ENCODE measurements around the gene NAT14.

DNA sequence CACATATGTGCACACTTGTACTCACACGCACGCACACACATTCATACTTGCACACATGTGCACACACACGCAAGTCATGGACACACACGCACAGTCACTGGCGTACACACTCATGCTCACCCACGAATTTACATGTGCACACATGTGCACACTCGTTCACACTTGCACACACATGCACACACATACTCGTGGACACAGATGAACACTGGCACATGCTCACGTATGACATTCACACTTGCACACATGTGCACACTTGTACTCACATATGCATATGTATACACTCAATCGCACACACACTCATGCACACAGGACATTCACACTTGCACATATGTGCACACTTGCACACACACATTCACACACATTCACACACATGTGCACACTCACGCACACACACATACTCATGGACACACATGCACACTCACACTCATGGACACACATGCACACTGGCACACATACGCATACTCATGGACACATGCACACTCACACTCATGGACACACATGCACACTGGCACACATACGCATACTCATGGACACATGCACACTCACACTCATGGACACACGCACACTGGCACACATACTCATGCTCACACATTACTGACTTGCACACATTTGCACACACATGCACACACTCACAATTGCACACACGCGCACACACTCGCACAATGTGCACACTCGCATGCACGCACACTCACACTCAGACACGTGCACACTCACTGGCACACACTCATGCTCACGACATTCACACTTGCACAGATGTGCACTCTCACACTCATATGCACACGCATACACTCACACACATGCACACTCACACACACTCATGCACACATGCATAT, 42.4 kb downstream of the NAT14 start:
- TF ChIP-seq, protein P1, sequence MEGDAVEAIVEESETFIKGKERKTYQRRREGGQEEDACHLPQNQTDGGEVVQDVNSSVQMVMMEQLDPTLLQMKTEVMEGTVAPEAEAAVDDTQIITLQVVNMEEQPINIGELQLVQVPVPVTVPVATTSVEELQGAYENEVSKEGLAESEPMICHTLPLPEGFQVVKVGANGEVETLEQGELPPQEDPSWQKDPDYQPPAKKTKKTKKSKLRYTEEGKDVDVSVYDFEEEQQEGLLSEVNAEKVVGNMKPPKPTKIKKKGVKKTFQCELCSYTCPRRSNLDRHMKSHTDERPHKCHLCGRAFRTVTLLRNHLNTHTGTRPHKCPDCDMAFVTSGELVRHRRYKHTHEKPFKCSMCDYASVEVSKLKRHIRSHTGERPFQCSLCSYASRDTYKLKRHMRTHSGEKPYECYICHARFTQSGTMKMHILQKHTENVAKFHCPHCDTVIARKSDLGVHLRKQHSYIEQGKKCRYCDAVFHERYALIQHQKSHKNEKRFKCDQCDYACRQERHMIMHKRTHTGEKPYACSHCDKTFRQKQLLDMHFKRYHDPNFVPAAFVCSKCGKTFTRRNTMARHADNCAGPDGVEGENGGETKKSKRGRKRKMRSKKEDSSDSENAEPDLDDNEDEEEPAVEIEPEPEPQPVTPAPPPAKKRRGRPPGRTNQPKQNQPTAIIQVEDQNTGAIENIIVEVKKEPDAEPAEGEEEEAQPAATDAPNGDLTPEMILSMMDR (IDR thresholded peaks at IDR 0.05) = no peak
- no peak for TF ChIP-seq POLR2AphosphoS5 (IDR thresholded peaks at IDR 0.05; ENCODE audit: low read depth, low read length)
- TF ChIP-seq SIN3A (IDR thresholded peaks at IDR 0.05; ENCODE audit: borderline replicate concordance, insufficient read depth, low read depth, low read length) = no peak
- no peak for TF ChIP-seq TCF7L2 (IDR thresholded peaks at IDR 0.05; ENCODE audit: low read depth, low read length)
- TF ChIP-seq, protein P2, sequence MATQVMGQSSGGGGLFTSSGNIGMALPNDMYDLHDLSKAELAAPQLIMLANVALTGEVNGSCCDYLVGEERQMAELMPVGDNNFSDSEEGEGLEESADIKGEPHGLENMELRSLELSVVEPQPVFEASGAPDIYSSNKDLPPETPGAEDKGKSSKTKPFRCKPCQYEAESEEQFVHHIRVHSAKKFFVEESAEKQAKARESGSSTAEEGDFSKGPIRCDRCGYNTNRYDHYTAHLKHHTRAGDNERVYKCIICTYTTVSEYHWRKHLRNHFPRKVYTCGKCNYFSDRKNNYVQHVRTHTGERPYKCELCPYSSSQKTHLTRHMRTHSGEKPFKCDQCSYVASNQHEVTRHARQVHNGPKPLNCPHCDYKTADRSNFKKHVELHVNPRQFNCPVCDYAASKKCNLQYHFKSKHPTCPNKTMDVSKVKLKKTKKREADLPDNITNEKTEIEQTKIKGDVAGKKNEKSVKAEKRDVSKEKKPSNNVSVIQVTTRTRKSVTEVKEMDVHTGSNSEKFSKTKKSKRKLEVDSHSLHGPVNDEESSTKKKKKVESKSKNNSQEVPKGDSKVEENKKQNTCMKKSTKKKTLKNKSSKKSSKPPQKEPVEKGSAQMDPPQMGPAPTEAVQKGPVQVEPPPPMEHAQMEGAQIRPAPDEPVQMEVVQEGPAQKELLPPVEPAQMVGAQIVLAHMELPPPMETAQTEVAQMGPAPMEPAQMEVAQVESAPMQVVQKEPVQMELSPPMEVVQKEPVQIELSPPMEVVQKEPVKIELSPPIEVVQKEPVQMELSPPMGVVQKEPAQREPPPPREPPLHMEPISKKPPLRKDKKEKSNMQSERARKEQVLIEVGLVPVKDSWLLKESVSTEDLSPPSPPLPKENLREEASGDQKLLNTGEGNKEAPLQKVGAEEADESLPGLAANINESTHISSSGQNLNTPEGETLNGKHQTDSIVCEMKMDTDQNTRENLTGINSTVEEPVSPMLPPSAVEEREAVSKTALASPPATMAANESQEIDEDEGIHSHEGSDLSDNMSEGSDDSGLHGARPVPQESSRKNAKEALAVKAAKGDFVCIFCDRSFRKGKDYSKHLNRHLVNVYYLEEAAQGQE (IDR thresholded peaks at IDR 0.05; ENCODE audit: insufficient read depth in 1 of 2, low read depth in 2 of 2, low read length in 1 of 2) = no peak

Measured in Panc1 (cell line).